Measurements from ENCODE around the gene SNX1.

- TF ChIP-seq, protein P1, sequence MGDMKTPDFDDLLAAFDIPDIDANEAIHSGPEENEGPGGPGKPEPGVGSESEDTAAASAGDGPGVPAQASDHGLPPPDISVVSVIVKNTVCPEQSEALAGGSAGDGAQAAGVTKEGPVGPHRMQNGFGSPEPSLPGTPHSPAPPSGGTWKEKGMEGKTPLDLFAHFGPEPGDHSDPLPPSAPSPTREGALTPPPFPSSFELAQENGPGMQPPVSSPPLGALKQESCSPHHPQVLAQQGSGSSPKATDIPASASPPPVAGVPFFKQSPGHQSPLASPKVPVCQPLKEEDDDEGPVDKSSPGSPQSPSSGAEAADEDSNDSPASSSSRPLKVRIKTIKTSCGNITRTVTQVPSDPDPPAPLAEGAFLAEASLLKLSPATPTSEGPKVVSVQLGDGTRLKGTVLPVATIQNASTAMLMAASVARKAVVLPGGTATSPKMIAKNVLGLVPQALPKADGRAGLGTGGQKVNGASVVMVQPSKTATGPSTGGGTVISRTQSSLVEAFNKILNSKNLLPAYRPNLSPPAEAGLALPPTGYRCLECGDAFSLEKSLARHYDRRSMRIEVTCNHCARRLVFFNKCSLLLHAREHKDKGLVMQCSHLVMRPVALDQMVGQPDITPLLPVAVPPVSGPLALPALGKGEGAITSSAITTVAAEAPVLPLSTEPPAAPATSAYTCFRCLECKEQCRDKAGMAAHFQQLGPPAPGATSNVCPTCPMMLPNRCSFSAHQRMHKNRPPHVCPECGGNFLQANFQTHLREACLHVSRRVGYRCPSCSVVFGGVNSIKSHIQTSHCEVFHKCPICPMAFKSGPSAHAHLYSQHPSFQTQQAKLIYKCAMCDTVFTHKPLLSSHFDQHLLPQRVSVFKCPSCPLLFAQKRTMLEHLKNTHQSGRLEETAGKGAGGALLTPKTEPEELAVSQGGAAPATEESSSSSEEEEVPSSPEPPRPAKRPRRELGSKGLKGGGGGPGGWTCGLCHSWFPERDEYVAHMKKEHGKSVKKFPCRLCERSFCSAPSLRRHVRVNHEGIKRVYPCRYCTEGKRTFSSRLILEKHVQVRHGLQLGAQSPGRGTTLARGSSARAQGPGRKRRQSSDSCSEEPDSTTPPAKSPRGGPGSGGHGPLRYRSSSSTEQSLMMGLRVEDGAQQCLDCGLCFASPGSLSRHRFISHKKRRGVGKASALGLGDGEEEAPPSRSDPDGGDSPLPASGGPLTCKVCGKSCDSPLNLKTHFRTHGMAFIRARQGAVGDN (IDR thresholded peaks at IDR 0.05): no peak
- 0 out of 2 replicates have a peak, but pooled peaks have one; percentile 31 for TF ChIP-seq RCOR1 (conservative IDR thresholded peaks at IDR 0.05; ENCODE audit: low read depth, low read length)
- TF ChIP-seq EP300 (IDR thresholded peaks at IDR 0.05; ENCODE audit: borderline replicate concordance in 1 of 2, control insufficient read depth in 1 of 2, low read depth in 2 of 2, low read length in 2 of 2): no peak
- TF ChIP-seq CTCF (IDR thresholded peaks at IDR 0.05 in 2 of 3, conservative IDR thresholded peaks at IDR 0.05 in 1 of 3; ENCODE audit: control insufficient read depth in 2 of 3, extremely low read depth in 1 of 3, insufficient read depth in 1 of 3, low read depth in 3 of 3, low read length in 3 of 3): no peak
- no peak for TF ChIP-seq EZH2 (IDR thresholded peaks at IDR 0.05; ENCODE audit: borderline replicate concordance, control insufficient read depth, low read depth, low read length)
- no peak for TF ChIP-seq HDAC6 (IDR thresholded peaks at IDR 0.05; ENCODE audit: unreplicated experiment)
- TF ChIP-seq NBN (IDR thresholded peaks at IDR 0.05): no peak; the same call in 1 of the 2 replicates
- no peak for TF ChIP-seq MLLT1 (IDR thresholded peaks at IDR 0.05)
- TF ChIP-seq, protein P2, sequence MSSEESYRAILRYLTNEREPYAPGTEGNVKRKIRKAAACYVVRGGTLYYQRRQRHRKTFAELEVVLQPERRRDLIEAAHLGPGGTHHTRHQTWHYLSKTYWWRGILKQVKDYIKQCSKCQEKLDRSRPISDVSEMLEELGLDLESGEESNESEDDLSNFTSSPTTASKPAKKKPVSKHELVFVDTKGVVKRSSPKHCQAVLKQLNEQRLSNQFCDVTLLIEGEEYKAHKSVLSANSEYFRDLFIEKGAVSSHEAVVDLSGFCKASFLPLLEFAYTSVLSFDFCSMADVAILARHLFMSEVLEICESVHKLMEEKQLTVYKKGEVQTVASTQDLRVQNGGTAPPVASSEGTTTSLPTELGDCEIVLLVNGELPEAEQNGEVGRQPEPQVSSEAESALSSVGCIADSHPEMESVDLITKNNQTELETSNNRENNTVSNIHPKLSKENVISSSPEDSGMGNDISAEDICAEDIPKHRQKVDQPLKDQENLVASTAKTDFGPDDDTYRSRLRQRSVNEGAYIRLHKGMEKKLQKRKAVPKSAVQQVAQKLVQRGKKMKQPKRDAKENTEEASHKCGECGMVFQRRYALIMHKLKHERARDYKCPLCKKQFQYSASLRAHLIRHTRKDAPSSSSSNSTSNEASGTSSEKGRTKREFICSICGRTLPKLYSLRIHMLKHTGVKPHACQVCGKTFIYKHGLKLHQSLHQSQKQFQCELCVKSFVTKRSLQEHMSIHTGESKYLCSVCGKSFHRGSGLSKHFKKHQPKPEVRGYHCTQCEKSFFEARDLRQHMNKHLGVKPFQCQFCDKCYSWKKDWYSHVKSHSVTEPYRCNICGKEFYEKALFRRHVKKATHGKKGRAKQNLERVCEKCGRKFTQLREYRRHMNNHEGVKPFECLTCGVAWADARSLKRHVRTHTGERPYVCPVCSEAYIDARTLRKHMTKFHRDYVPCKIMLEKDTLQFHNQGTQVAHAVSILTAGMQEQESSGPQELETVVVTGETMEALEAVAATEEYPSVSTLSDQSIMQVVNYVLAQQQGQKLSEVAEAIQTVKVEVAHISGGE (CRISPR knock-in tag; IDR thresholded peaks at IDR 0.05): no peak
- no peak for TF ChIP-seq CBX5 (IDR thresholded peaks at IDR 0.05; ENCODE audit: low read depth)
- peak; percentile 63; the same call in 1 of the 2 replicates for TF ChIP-seq MXI1 (IDR thresholded peaks at IDR 0.05; ENCODE audit: low read depth, low read length)
These were observed 2.0 kb upstream of the SNX1 start, which contains the start of gene CIAO2A for GRCh38 chr15:64093627-64094417.

Measured in GM12878 (cell line).